Measurements from ENCODE around the gene TIMM22. TPM values are rescaled to one million over a fixed set of nuclear protein-coding genes. Genes with fewer than 3 reads are reported as not detected.
"Not testable (repeated sequence)": the region's sequence is repeated elsewhere in the genome, so short reads cannot be mapped to it uniquely, and the experiment has no call there.

TIMM22 gene
- total RNA-seq: 10 to 100 TPM; 10.3 to 12.0 TPM

DNA sequence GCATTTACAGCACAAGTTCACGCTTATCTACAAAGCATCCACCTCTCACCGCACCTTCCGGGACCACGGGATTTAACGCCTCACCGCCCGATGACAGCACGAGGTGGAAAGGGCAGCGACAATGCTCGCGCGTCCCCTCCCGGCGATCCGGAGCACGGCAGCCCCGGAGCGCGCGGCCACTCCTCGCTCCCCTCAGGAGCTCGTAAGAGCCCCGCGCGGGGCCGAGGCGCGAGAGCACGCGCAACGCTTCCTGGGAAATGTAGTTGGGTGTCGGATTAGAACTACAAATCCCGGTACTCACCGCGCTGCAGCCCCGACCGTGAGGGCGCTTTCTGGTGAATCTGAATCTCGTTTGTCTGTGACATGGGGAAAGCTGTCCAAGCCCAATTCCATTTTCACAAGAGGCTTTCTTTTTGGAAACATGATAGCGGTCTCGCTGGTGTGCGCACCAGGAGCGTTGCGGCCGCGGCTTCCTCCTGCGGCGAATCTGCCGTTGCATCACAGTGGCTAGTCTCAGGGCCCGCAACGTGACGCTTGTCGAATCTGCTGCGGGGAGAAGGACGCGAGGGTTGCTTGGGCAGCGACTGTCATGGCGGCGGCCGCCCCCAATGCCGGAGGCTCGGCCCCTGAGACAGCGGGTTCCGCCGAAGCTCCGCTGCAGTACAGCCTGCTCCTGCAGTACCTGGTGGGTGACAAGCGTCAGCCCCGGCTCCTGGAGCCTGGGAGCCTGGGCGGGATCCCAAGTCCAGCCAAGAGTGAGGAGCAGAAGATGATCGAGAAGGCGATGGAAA lies at the start of gene TIMM22:
Gene TIMM22 (plus strand): TSS at position 576 of the 791 bp plus-strand sequence. CDS start 14 bp downstream, at position 590.
- peak; percentile 93 to 94 for DNase-seq
- H3K4me1 Mint-ChIP-seq (ENCODE audit: low read depth): peaks cover 21% of the 10 kb centered on the region
- H3K4me3 Mint-ChIP-seq: peak within 1 kb of the TSS; percentile 98 to 99
- peaks cover 14 to 22% of the 10 kb centered on the region in 2 donors for H3K36me3 Mint-ChIP-seq (ENCODE audit: insufficient read depth in 2 of 2)
- H3K9me3 Mint-ChIP-seq: peaks cover 2 to 15% of the 10 kb centered on the region in 2 donors
- peak within 1 kb of the TSS; percentile 98 for H3K27ac Mint-ChIP-seq
- ATAC-seq (replicated peaks in 1 of 2): peak; percentile 94 to 95
- H3K27me3 Mint-ChIP-seq (ENCODE audit: low read depth): no peaks in the 10 kb centered on the region

DNA sequence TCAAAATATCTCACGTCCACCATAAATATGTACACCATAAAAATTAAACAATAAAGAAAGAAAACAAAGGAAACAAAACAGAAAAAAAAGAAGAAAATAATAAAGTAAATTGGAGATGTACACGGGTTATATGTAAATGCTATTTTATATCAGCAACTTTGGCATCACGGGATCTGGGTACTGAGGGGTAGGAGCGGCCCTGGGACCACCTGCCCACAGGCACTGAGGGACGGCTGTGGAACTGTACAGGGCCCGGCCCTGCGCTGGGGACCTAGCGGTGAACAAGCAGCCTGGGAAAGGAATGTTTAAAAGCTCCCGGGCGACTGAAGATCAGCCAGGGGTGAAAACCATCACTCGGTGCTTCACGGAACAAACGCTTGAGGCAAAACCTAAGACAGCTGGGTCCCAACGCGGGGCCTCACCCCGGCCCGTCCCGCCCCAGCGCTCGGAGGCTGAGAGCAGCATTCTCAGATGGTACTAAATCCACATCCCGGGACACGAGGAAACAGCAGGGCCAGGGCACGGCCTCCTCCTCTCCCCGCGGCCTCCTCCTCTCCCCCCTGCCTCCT lies 48.6 kb upstream of the TIMM22 start:
- Mint-ChIP-seq H3K4me3 (no peak overlapping the region), H3K36me3 (ENCODE audit: insufficient read depth in 2 of 2) (no peaks in the 10 kb centered on the region), H3K9me3 (no peaks in the 10 kb centered on the region), H3K27me3 (ENCODE audit: low read depth) (peaks cover 11% of the 10 kb centered on the region), H3K27ac (no peak overlapping the region), H3K4me1 (ENCODE audit: low read depth) (no peaks in the 10 kb centered on the region)
- DNase-seq: no peak
- no peak for ATAC-seq (replicated peaks in 1 of 2)

DNA sequence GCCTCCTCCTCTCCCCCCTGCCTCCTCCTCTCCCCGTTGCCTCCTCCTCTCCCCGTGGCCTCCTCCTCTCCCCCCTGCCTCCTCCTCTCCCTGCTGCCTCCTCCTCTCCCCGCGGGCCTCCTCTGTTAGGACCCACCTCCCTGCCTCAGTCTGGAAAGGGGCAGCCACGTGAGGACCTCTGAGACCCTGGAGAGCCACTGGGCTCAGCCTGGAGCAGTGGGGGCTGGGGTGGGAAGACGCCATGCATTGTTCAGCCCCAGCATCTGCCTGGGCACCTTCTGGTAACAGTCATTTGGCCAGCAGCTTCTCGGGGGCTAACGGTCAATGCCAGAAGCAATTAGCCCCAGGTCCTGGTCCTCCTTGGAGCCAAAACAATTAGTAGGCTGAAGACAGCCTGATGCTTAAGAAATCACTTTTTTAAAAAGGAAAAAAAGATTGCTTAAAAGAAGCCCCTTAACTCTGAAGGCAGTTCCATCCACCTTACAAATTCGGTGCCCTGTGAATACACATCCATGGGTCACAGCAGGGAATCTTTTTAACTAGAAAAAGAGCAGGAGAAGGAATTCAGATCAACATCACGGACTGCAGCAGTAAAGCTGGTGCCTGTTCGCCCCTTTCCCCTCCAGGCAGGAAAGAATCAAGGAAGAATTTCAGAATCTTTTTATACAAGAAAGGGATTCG lies 47.2 kb upstream of the TIMM22 start:
- Mint-ChIP-seq H3K9me3 (no peaks in the 10 kb centered on the region), H3K4me1 (ENCODE audit: low read depth) (no peaks in the 10 kb centered on the region), H3K27ac (no peak overlapping the region), H3K4me3 (no peak overlapping the region), H3K36me3 (ENCODE audit: insufficient read depth in 2 of 2) (no peaks in the 10 kb centered on the region), H3K27me3 (ENCODE audit: low read depth) (peaks cover 11% of the 10 kb centered on the region)
- DNase-seq (no peak), ATAC-seq (replicated peaks in 1 of 2) (no peak)

- Mint-ChIP-seq H3K27me3 (ENCODE audit: low read depth) (peaks cover 11% of the 10 kb centered on the region), H3K4me3 (no peak overlapping the region), H3K9me3 (no peaks in the 10 kb centered on the region), H3K27ac (no peak overlapping the region), H3K36me3 (ENCODE audit: insufficient read depth in 2 of 2) (no peaks in the 10 kb centered on the region), H3K4me1 (ENCODE audit: low read depth) (no peaks in the 10 kb centered on the region)
- ATAC-seq (replicated peaks in 1 of 2): no peak
- DNase-seq: no peak
Observed at GRCh38 chr17:951325-952132, 45.4 kb upstream of the TIMM22 start.

DNA sequence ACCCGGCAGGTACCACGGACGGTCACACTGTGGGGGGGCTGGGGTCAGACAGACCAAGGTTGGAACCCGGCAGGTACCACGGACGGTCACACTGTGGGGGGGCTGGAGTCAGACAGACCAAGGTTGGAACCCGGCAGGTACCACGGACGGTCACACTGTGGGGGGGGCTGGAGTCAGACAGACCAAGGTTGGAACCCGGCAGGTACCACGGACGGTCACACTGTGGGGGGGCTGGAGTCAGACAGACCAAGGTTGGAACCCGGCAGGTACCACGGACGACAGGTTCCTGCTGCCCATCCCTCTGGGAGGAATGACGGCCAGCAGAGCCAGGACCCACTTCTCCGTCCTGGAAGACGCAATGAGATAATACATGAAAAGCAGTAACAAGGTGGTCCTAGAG lies 44.3 kb upstream of the TIMM22 start:
- not testable (repeated sequence) for ATAC-seq (replicated peaks in 1 of 2); H3K36me3 Mint-ChIP-seq (ENCODE audit: insufficient read depth in 2 of 2); H3K9me3 Mint-ChIP-seq; DNase-seq; H3K4me1 Mint-ChIP-seq (ENCODE audit: low read depth); H3K4me3 Mint-ChIP-seq; H3K27ac Mint-ChIP-seq
- H3K27me3 Mint-ChIP-seq (ENCODE audit: low read depth): peaks cover 11% of the 10 kb centered on the region

DNA sequence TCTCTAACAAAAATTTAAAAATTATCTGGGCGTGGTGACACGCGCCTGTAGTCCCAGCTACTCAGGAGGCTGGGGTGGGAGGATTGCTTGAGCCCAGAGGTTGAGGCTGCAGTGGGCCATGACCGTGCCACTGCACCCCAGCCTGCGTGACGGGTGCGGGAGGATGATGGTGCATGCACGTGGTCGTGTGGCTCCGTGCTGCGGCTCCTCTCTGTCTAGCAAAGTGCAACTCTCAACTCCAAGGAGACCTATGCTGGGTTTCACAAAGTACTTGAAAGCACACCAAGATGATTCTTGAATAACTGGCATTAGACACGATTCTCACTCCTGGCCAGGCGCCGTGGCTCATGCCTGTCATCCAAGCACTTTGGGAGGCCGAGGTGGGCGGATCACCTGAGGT lies 43.2 kb upstream of the TIMM22 start:
- Mint-ChIP-seq H3K27ac (no peak overlapping the region), H3K9me3 (no peaks in the 10 kb centered on the region), H3K36me3 (ENCODE audit: insufficient read depth in 2 of 2) (no peaks in the 10 kb centered on the region), H3K27me3 (ENCODE audit: low read depth) (peaks cover 11% of the 10 kb centered on the region), H3K4me1 (ENCODE audit: low read depth) (no peaks in the 10 kb centered on the region), H3K4me3 (no peak overlapping the region)
- ATAC-seq (replicated peaks in 1 of 2): no peak
- no peak for DNase-seq

GRCh38 chr17:954431-955164 lies 42.3 kb upstream of the TIMM22 start:
- Mint-ChIP-seq H3K36me3 (ENCODE audit: insufficient read depth in 2 of 2) (no peaks in the 10 kb centered on the region), H3K4me1 (ENCODE audit: low read depth) (no peaks in the 10 kb centered on the region), H3K4me3 (no peak overlapping the region), H3K9me3 (no peaks in the 10 kb centered on the region), H3K27me3 (ENCODE audit: low read depth) (peaks cover 11% of the 10 kb centered on the region), H3K27ac (no peak overlapping the region)
- no peak for ATAC-seq (replicated peaks in 1 of 2)
- no peak for DNase-seq

GRCh38 chr17:956905-957304 lies 40.0 kb upstream of the TIMM22 start:
- Mint-ChIP-seq H3K27me3 (ENCODE audit: low read depth) (peaks cover 3% of the 10 kb centered on the region), H3K9me3 (no peaks in the 10 kb centered on the region), H3K36me3 (ENCODE audit: insufficient read depth in 2 of 2) (no peaks in the 10 kb centered on the region), H3K4me3 (no peak overlapping the region), H3K4me1 (ENCODE audit: low read depth) (no peaks in the 10 kb centered on the region), H3K27ac (no peak overlapping the region)
- DNase-seq (no peak), ATAC-seq (replicated peaks in 1 of 2) (no peak)

GRCh38 chr17:957856-958421 lies 39.0 kb upstream of the TIMM22 start:
- Mint-ChIP-seq H3K27ac (no peak overlapping the region), H3K4me1 (ENCODE audit: low read depth) (no peaks in the 10 kb centered on the region), H3K36me3 (ENCODE audit: insufficient read depth in 2 of 2) (no peaks in the 10 kb centered on the region), H3K27me3 (ENCODE audit: low read depth) (peaks cover 9% of the 10 kb centered on the region), H3K4me3 (no peak overlapping the region), H3K9me3 (no peaks in the 10 kb centered on the region)
- DNase-seq (no peak), ATAC-seq (replicated peaks in 1 of 2) (no peak)

DNA sequence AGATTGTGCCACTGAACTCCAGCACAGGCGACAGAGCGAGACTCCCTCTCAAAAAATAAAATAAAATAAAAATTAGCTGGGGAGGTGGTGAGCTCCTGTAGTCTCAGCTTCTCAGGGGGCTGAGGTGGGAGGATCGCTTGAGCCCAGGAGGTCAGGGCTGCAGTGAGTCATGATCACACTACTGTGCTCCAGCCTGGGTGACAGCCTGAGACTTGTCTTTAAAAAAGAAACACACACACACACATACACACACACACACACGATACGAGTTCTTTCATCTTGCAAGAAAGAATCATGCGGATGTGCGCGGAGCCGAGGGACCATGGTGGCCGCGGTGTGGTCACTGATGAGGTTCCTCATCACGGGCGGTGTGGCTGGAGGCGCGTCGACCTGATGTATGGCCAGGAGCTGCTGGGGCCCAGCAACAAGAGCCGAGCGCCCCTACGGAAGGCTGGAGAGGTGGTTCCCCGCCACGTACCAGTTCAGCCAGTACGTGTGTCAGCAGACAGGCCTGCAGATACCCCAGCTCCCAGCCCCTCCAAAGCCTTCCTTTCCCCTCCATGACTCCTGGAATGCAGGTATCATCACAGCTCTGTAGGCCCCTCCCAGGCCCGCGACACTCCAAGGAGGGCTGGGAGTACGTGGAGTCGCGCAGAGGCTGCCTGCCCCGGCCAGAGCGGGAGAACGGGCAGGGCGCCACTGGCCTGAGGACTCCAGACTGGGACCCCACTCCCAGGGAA lies 38.0 kb upstream of the TIMM22 start:
- DNase-seq (no peak), ATAC-seq (replicated peaks in 1 of 2) (no peak)
- Mint-ChIP-seq H3K4me3 (no peak overlapping the region), H3K27me3 (ENCODE audit: low read depth) (peaks cover 9% of the 10 kb centered on the region), H3K4me1 (ENCODE audit: low read depth) (no peaks in the 10 kb centered on the region), H3K36me3 (ENCODE audit: insufficient read depth in 2 of 2) (no peaks in the 10 kb centered on the region), H3K27ac (no peak overlapping the region), H3K9me3 (no peaks in the 10 kb centered on the region)

- no peak for DNase-seq
- no peaks in the 10 kb centered on the region for H3K36me3 Mint-ChIP-seq (ENCODE audit: insufficient read depth in 2 of 2)
- no peaks in the 10 kb centered on the region for H3K9me3 Mint-ChIP-seq
- no peak overlapping the region for H3K27ac Mint-ChIP-seq
- no peaks in the 10 kb centered on the region for H3K4me1 Mint-ChIP-seq (ENCODE audit: low read depth)
- ATAC-seq (replicated peaks in 1 of 2): no peak
- H3K4me3 Mint-ChIP-seq: no peak overlapping the region
- H3K27me3 Mint-ChIP-seq (ENCODE audit: low read depth): peaks cover 18% of the 10 kb centered on the region
Observed at GRCh38 chr17:962166-962565, 34.8 kb upstream of the TIMM22 start.

- Mint-ChIP-seq H3K36me3 (ENCODE audit: insufficient read depth in 2 of 2) (no peaks in the 10 kb centered on the region), H3K27ac (no peak overlapping the region), H3K27me3 (ENCODE audit: low read depth) (peaks cover 18% of the 10 kb centered on the region), H3K9me3 (no peaks in the 10 kb centered on the region), H3K4me3 (no peak overlapping the region), H3K4me1 (ENCODE audit: low read depth) (no peaks in the 10 kb centered on the region)
- ATAC-seq (replicated peaks in 1 of 2) (no peak), DNase-seq (no peak)
Observed at GRCh38 chr17:962670-963069, 34.3 kb upstream of the TIMM22 start.

All from activated T-cell treated with anti-CD3 and anti-CD28 coated beads, Interleukin-2, amount 50 U/mL, for 72 hours (primary cell).